B cell (primary cell): Measurements from ENCODE around the gene RAPGEF5. TPM values are rescaled to one million over a fixed set of nuclear protein-coding genes. Genes with fewer than 3 reads are reported as not detected.

Source experiments
- ATAC-seq: fragments of 200-7000 bp; cut with Tn5 transposase; one replicate; pipeline ENCODE4 v1.10.0; 2021; ENCODE audit warnings: low read depth, mild to moderate bottlenecking, moderate number of reproducible peaks, moderate library complexity
- CTCF ChIA-PET: fragments of 350-600 bp; sonication (Branson Sonifier 250); formaldehyde crosslinking; loops from one replicate; lab custom pipeline; 2021; ENCODE audit warnings: antibody characterized with exemption, inconsistent platforms; lab: Charles Lee
- POLR2A ChIA-PET: fragments of 350-600 bp; sonication (Branson Sonifier 250); formaldehyde crosslinking; loops from one replicate; lab custom pipeline; 2021; ENCODE audit warnings: antibody characterized with exemption; lab: Charles Lee
- DNase-seq: peaks from one replicate; pipeline ENCODE4 v3.0.0; 2013
- H2AFZ ChIP-seq: 2 replicates; pipeline ENCODE4 v1.6.1; 2012; ENCODE audit warnings: mild to moderate bottlenecking, low read depth, low read length; ENCODE audit not compliant: insufficient read depth, poor library complexity, severe bottlenecking
- H3K27ac ChIP-seq, 2 donors: 1 replicate in 1 of 2; 2 replicates in 1 of 2; pipeline ENCODE4 v1.5.1; 2012 to 2013; ENCODE audit warnings: low read length in 2 of 2, mild to moderate bottlenecking in 2 of 2, moderate library complexity in 1 of 2
- H3K27me3 ChIP-seq, 4 experiments: fragments of 200-600 bp in 1 of 4; sonication (generic) in 1 of 4; replicated peaks in 1 of 4; 1 replicate in 2 of 4; 2 replicates in 2 of 4; pipeline versions ENCODE4 v1.6.1 to v1.7.0; 2013 to 2016; ENCODE audit warnings: low read length in 3 of 4, mild to moderate bottlenecking in 2 of 4, mixed read lengths in 1 of 4, moderate library complexity in 1 of 4; ENCODE audit not compliant: insufficient read depth in 4 of 4, control insufficient read depth in 3 of 4; ENCODE audit errors: control extremely low read depth in 1 of 4
- H3K36me3 ChIP-seq, 2 experiments: replicated peaks in 1 of 2; 1 replicate in 1 of 2; 2 replicates in 1 of 2; pipeline versions ENCODE4 v1.6.1 to v1.7.1; 2013; ENCODE audit warnings: low read length in 1 of 2; ENCODE audit not compliant: insufficient read depth in 2 of 2, control insufficient read depth in 1 of 2; ENCODE audit errors: control extremely low read depth in 1 of 2, extremely low read depth in 1 of 2
- H3K4me1 ChIP-seq, 2 donors: fragments of 200-600 bp in 1 of 2; sonication (generic) in 1 of 2; 1 replicate in 1 of 2; 2 replicates in 1 of 2; pipeline versions ENCODE4 v1.5.1 to v1.6.1; 2013 to 2017; ENCODE audit warnings: low read length in 2 of 2; ENCODE audit not compliant: control insufficient read depth in 2 of 2, insufficient read depth in 2 of 2
- H3K4me2 ChIP-seq: replicated peaks from 2 replicates; pipeline ENCODE3; 2012; ENCODE audit warnings: mild to moderate bottlenecking, low read depth, low read length; ENCODE audit not compliant: poor library complexity, severe bottlenecking
- H3K4me3 ChIP-seq, 5 experiments: fragments of 200-600 bp in 1 of 5; sonication (generic) in 1 of 5; 1 replicate in 3 of 5; 2 replicates in 2 of 5; pipeline versions ENCODE4 v1.5.1 to v1.7.0; 2011 to 2016; ENCODE audit warnings: low read length in 4 of 5, mild to moderate bottlenecking in 4 of 5, low read depth in 2 of 5, control low read depth in 1 of 5, moderate library complexity in 1 of 5; ENCODE audit not compliant: insufficient read depth in 1 of 5; ENCODE audit errors: control extremely low read depth in 1 of 5, extremely low read depth in 1 of 5
- H3K79me2 ChIP-seq: fragments of 200-600 bp; sonication (generic); one replicate; pipeline ENCODE4 v1.6.0; 2016; ENCODE audit warnings: low read length; ENCODE audit not compliant: control insufficient read depth, insufficient read depth
- H3K9ac ChIP-seq: fragments of 200-600 bp; sonication (generic); 2 replicates; pipeline ENCODE4 v1.6.1; 2017; ENCODE audit warnings: mild to moderate bottlenecking, low read length, moderate library complexity
- H3K9me3 ChIP-seq, 3 donors: one replicate each; pipeline versions ENCODE4 v1.6.1 to v1.7.1; 2013; ENCODE audit warnings: low read length in 2 of 3; ENCODE audit not compliant: control insufficient read depth in 2 of 3, insufficient read depth in 1 of 3; ENCODE audit errors: control extremely low read depth in 1 of 3
- H4K20me1 ChIP-seq: 2 replicates; pipeline ENCODE4 v1.6.0; 2012; ENCODE audit warnings: mild to moderate bottlenecking, low read length; ENCODE audit not compliant: insufficient read depth, control insufficient read depth, poor library complexity, severe bottlenecking
- H3K27ac Mint-ChIP-seq: one replicate; pipeline ENCODE4 v1.8.0; 2021; ENCODE audit warnings: mixed read lengths
- H3K27me3 Mint-ChIP-seq: one replicate; pipeline ENCODE4 v1.8.0; 2021; ENCODE audit warnings: mixed read lengths
- H3K4me1 Mint-ChIP-seq: one replicate; pipeline ENCODE4 v1.8.0; 2021; ENCODE audit warnings: mixed read lengths
- H3K4me3 Mint-ChIP-seq: one replicate; pipeline ENCODE4 v1.8.0; 2021; ENCODE audit warnings: mixed read lengths
- H3K9me3 Mint-ChIP-seq: one replicate; pipeline ENCODE4 v1.8.0; 2022; ENCODE audit warnings: mixed read lengths; ENCODE audit not compliant: insufficient read depth
- CTCF ChIP-seq: fragments of 200-600 bp; IDR thresholded peaks from one replicate; pipeline ENCODE4 v1.8.0; 2022; ENCODE audit warnings: antibody characterized with exemption, mild to moderate bottlenecking
- EZH2 ChIP-seq: IDR thresholded peaks from 2 replicates; pipeline ENCODE4 v1.6.1; 2012; ENCODE audit warnings: borderline replicate concordance, low read depth, mild to moderate bottlenecking, moderate library complexity, low read length; ENCODE audit not compliant: insufficient read depth, poor library complexity, severe bottlenecking
- WGBS: methylation state at CpG from one replicate; pipeline ENCODE4 v1.1.5; 2013; ENCODE audit warnings: missing lambda C conversion rate; ENCODE audit not compliant: insufficient coverage; 5-methylcytosine and 5-hydroxymethylcytosine counted together
- intact Hi-C: fragments of 100-400 bp; cut with micrococcal nuclease; formaldehyde crosslinking; loops from one replicate; pipeline ENCODE4 v1.10.0; 2022
- polyA plus RNA-seq: library from polyadenylated mRNA; depleted of rRNA; stranded (reverse); fragments of >200 nt; gene quantifications from 2 replicates; pipeline ENCODE4 v1.2.3, GENCODE V29; 2012
- total RNA-seq, 2 donors: library from RNA; stranded (reverse); fragments of 120-200 nt in 1 of 2; gene quantifications; 1 replicate in 1 of 2; 2 replicates in 1 of 2; pipeline versions ENCODE4 v1.2.3 to v1.2.4, GENCODE V29; 2013 to 2022

The RAPGEF5 gene
- total and polyA plus RNA-seq, 2 donors (not counting 1 experiment from before 2014, with no cell fraction given), result 1.5 to 37.6 TPM

GRCh38 chr7:22083704-22084240, 273.2 kb downstream of the RAPGEF5 start:
- TF ChIP-seq CTCF (no peak), EZH2 (no peak)
- peak overlapping the region; percentile 90 for H3K27ac Mint-ChIP-seq
- Histone ChIP-seq H3K9ac (peak overlapping the region; percentile 68), H3K4me1 (peaks cover 8 to 14% of the 10 kb centered on the region in 2 donors), H3K79me2 (no peaks in the 10 kb centered on the region), H3K4me2 (peak overlapping the region; percentile 87), H2AFZ (peak overlapping the region; percentile 83), H4K20me1 (no peaks in the 10 kb centered on the region), H3K27me3 (peaks cover 0 to 11% (median 4%) of the 10 kb centered on the region in 4 experiments), H3K36me3 (no peaks in the 10 kb centered on the region), H3K4me3 (peak overlapping the region; percentile 58 to 80 (median 72)), H3K27ac (peak overlapping the region; percentile 63 to 68), H3K9me3 (peaks cover 0 to 3% (median 0%) of the 10 kb centered on the region in 3 donors)
- peak overlapping the region; percentile 94 for H3K4me3 Mint-ChIP-seq
- peaks cover 19% of the 10 kb centered on the region for H3K27me3 Mint-ChIP-seq
- POLR2A ChIA-PET, result interaction anchor here (0.6 to 1.2 kb wide), 2 partner anchors 138 to 459 kb away, joined by 3 to 7 read pairs; partner anchors contain the start of gene CDCA7L
- DNase-seq (no peak), ATAC-seq (no peak)
- intact Hi-C loops, result loop anchor here (2.0 to 10.0 kb wide), 4 partner anchors 139 to 1024 kb away; partner anchors contain the start of genes CDCA7L and KLHL7
- no peaks in the 10 kb centered on the region for H3K9me3 Mint-ChIP-seq
- CTCF ChIA-PET, result interaction anchor here (0.6 to 2.3 kb wide), 23 partner anchors 8 to 1485 kb away, joined by 3 to 11 read pairs (median 4); no protein-coding TSS in a partner anchor
- WGBS, result 87% methylated on average over 6 of the region's 10 CpGs
- H3K4me1 Mint-ChIP-seq, result peaks cover 18% of the 10 kb centered on the region
